ENCODE results near the gene PLCXD3.
"Not testable (repeated sequence)": the region's sequence is repeated elsewhere in the genome, so short reads cannot be mapped to it uniquely, and the experiment has no call there.

The PLCXD3 gene

DNA sequence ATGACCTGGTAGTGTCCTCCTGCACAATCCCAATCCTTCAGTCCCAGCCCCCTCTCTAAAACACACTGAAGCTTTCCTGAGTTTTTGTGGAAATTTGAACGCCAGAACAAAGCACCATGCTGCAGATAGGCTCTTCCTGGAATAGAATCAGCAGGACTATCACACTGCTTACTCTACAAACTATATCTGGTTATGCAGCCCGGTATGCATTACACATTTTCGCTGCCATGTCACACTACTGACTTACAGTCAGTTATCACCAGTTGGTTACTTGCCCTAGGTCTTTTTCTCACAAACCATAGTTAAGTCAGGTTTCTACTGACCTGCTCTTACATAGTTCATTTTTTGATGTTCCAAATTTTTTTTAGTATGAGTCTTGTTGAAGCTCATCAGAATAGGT, 24.9 kb downstream of the PLCXD3 start:
- DNase-seq = no peak

DNA sequence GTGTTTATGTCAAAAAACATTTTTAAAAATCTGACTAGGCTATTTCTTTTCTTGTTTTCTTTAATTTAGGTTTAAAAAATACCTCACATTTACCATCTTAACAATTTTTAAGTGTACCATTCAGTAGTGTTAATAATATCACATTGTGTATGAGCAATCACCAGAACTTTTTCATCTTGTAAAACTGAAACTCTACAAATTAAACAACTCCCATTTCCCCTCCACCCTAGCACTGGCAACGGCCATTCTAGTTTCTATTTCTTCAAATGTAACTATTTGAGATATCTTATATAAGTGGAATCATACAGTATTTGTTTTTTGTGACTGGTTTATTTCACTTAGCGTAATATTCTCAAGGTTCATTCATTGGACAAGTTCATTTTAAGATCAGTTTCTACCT, 27.7 kb downstream of the PLCXD3 start:
- DNase-seq = no peak

DNA sequence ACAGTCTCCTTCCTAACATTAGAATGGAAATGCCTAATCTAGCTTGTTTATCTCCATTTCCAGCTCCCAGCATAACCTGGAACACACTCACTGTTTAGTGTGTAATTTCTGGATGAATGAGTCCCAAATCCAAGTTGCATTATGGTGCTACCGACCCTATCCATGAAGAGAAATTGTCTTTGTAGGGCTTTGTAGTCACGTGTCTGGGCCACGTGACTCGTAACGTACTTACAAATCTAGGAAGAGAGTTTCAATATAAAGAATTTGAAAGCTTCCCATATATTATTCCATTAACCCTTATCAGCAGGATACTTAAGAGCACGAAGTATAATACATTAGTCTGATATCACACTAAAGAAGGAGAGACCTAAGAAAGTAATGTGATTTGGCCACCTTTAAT, 28.2 kb downstream of the PLCXD3 start:
- DNase-seq = no peak

- not testable (repeated sequence) for DNase-seq
Observed at GRCh38 chr5:41471571-41472208, 38.7 kb downstream of the PLCXD3 start.

DNA sequence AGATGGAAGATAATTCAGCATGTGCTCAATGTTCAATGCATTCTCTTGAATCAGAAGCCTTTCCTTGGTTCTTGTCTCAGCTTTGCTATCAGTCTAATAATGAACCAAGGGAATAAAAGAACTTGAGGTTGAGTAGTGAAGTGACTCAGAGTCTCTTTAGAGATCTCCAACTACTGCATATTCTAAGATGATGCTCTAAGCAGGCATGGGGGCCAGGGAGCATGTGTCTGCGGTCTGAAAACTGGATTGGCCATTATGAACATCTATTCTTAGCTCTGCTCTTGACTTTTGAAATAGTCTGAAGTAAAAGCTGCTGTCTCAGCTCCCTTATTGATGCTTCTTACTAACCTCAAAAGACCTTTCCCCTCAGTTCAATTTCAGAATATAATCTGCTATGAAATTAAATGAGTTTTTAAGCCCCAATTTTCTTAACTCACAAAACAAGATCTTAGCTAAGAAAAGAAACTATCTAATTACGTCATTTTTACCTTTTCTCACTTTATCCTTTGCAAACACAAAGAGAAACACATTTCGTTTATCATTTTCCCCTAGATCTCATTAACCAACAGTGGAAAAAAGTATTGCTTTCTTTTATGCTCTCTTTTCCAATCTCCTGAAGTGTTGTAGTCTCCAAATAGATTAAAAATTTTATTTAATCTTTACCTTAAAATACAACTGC, 44.8 kb downstream of the PLCXD3 start:
- no peak for DNase-seq

- DNase-seq = no peak
Observed at GRCh38 chr5:41459557-41459956, 50.8 kb downstream of the PLCXD3 start.

- DNase-seq = no peak
Observed at GRCh38 chr5:41457094-41457493, 53.3 kb downstream of the PLCXD3 start.

- DNase-seq = no peak
Observed at GRCh38 chr5:41452506-41452905, 57.9 kb downstream of the PLCXD3 start.

- DNase-seq = no peak
Observed at GRCh38 chr5:41447650-41448510, 62.5 kb downstream of the PLCXD3 start.

- no peak for DNase-seq
Observed at GRCh38 chr5:41445937-41446563, 64.4 kb downstream of the PLCXD3 start.

- no peak for DNase-seq
Observed at GRCh38 chr5:41435276-41435675, 75.1 kb downstream of the PLCXD3 start.

DNA sequence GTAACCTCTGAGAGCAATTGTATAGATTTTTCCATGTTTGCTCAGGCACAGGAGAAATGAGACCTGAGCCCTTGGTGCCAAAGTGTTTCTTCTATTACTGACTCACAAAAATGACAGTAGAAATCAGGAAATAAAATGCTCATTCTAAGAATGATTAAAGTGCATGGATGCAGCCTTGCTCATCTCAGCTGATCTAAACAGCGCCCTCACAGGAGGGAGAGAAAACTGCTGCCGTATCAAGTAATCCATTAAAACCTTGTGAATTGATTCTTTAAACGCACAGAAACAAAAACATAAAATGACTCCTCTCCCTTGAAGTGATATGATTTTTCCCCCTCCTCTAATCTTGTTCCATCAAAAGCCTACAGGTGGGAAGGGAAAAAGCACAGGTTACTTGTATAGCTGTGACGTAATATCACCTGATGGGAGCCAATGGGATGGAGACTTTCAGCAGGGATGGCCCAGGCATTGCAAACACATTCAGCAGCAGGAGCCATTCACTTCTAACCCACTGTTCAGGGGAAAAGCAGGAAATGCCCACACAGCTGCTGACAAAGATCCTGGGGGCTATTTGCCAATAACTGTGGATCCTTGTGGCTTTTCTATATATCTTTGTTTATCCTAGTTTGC, 76.7 kb downstream of the PLCXD3 start:
- no peak for DNase-seq

- no peak for DNase-seq
Observed at GRCh38 chr5:41432481-41433253, 77.7 kb downstream of the PLCXD3 start.

DNA sequence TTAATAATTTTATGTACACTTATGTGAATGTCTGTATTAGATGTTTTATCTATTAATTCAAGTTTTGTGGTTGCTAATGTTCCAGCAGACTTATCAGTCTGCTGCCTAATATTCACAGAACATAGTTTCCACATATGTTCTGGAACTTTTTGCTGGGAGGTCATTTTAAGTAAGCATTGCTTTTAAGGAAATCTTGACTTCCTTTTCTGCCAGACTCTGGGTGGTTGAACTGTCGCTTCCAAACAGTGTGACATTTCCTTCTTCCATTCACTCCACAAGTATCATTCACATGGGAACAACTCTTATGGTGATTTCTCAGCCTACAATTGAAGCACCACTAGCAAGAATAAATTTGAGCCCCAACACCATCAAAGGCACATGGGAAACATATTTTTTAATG, 82.9 kb downstream of the PLCXD3 start:
- no peak for DNase-seq

DNA sequence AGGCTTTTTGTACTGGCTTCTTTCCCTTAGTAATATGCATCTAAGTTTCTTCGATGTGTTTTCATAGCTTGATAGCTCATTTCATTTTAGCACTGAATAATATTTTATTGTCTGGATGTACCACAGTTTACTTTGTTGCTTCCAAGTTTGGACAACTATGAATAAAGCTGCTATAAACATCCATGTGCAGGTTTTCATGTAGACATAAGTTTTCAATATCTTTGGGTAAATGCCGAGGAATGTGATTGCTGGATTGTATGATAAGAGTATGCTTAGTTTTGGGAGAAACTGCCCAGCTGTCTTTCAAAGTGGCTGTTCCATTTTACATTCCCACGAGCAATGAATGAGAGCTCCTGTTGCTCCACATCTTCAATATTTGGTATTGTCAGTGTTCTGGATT, 84.7 kb downstream of the PLCXD3 start:
- DNase-seq = no peak

DNA sequence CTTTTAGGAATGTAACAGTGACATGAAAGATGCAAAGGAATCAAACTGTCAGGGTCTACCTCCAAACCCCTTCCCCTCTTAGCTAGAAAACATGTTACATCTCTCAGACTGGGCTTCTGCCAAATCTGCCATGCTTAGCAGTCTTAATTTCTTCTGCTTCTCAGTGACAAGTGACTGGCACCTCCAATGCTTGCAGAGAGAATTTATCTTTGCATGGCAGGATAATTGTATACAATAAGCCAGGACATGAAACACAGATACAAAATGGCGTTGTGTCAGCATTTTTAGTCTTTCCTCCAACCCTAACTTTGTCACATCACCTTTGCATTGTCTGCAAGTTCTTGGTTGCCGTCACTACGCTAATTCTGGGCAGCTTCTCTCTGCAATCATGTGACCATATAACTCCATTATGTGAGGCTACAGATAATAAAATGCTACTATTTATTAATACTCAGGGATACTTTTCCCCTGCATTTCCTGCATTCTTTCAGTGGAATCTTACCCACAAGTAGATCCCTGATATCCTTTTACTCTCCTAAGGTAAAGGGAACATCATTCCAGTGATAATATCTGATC, 89.8 kb downstream of the PLCXD3 start:
- DNase-seq = no peak

DNA sequence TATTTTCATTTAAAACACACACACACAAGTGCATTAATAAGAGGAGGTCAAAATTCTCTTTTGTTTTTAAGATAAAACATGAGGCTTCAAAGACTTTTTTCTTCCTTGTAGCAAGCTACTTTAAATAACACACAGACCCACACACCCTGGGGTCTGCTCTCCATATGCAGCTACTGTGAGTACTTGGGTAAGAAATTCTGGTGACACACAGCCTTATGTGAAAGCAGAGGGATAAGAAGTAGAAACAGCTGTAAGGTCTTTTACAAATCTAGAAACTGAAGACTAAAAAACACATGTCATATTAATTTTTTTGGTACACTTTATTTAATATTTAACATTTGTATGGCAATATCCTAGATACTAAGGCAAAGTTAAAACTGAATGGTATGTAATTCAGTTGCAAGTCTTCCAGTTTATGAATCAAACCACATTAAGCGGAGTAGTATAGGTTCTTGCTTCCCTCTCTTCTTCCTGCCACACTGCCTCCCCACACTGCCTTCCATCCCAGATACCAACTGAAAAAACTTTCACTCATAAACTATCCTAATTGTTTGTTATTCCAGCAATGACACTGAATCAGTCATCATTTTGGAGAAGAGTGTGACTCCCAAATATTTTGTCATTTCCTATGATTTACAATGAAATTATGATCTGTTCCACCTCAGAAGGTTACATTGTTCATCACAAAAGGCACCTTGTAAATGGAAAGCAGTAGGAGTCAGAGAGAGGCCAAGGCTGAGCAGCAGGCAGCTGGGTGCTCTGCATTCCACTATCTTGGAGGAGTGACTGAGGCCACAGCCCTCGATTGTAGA, 92.0 kb downstream of the PLCXD3 start:
- no peak for DNase-seq

DNA sequence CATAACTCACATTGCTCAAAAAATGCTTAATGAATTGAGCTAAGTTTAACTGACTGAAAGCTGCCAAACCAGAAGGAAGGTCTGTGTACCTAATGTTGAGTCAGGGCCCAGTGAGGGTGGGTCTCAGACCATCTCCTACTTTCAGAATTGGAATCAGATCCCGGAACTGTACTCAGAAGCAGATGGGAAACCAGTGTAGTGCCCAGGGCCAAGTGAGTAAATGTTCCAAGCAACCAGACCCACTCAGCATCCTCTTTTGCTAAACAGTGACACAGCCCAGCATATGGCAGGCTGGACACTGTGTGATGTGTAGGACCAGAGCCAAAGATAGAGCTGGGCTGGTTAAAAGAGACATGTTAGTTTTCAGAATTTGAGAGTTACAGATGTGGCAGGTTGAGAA, 94.1 kb downstream of the PLCXD3 start:
- DNase-seq = no peak

DNA sequence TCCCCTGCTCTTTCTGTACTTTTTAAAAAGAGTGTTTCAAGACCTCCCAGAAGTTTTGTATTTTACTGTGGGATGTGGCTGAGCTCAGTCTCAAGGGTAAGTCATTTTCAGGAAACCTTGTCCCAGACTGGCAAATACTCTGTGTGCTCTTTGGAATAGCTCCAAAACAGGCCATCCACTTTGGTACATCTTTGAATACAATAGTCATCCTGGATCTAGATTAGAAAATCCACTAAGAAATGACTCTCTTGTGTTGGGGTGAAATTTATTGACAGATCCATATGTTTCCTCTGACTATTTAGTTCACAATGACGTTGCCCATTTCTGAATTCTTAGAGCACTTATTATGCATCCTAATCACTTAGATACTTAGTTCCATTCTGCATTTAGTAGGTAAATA, 95.2 kb downstream of the PLCXD3 start:
- no peak for DNase-seq

GRCh38 chr5:41414598-41414997, 95.8 kb downstream of the PLCXD3 start:
- no peak for DNase-seq

- DNase-seq = no peak
Observed at GRCh38 chr5:41413074-41413473, 97.3 kb downstream of the PLCXD3 start.

Measured in activated CD8-positive, alpha-beta memory T cell treated with anti-CD3 and anti-CD28 coated beads, Interleukin-2, amount 50 U/mL, for 48 hours (primary cell).